Smooth muscle cell (in vitro differentiated cells): ENCODE results near the gene FKBP5. TPM values are rescaled to one million over a fixed set of nuclear protein-coding genes. Genes with fewer than 3 reads are reported as not detected.
"Not testable (repeated sequence)": the region's sequence is repeated elsewhere in the genome, so short reads cannot be mapped to it uniquely, and the experiment has no call there.

ENCODE experiments used
- DNase-seq: peaks from one replicate; lab custom pipeline; 2025; ENCODE audit not compliant: unreplicated experiment; lab: John Stamatoyannopoulos, UW
- H2AFZ ChIP-seq: fragments of 200-600 bp; sonication (generic); 2 replicates; pipeline ENCODE4 v1.6.0; 2016; ENCODE audit warnings: antibody characterized with exemption, low read depth, mild to moderate bottlenecking
- H3F3A ChIP-seq: fragments of 200-600 bp; sonication (generic); 2 replicates; pipeline ENCODE4 v1.6.0; 2017; ENCODE audit warnings: antibody characterized with exemption, low read depth
- H3K27ac ChIP-seq: fragments of 200-600 bp; sonication (generic); 2 replicates; pipeline ENCODE4 v1.5.1; 2016; ENCODE audit warnings: low read depth, mild to moderate bottlenecking
- H3K27me3 ChIP-seq: fragments of 200-600 bp; sonication (generic); 2 replicates; pipeline ENCODE4 v1.6.1; 2016; ENCODE audit warnings: low read depth, mild to moderate bottlenecking
- H3K36me3 ChIP-seq: fragments of 200-600 bp; sonication (generic); 2 replicates; pipeline ENCODE4 v1.5.1; 2016; ENCODE audit warnings: low read depth
- H3K4me1 ChIP-seq: fragments of 200-600 bp; sonication (generic); 2 replicates; pipeline ENCODE4 v1.5.1; 2016; ENCODE audit warnings: low read depth
- H3K4me2 ChIP-seq: fragments of 200-600 bp; sonication (generic); 2 replicates; pipeline ENCODE4 v1.6.0; 2016; ENCODE audit warnings: mild to moderate bottlenecking
- H3K4me3 ChIP-seq: fragments of 200-600 bp; sonication (generic); 2 replicates; pipeline ENCODE4 v1.5.1; 2016; ENCODE audit warnings: mild to moderate bottlenecking
- H3K79me2 ChIP-seq: fragments of 200-600 bp; sonication (generic); 2 replicates; pipeline ENCODE4 v1.6.0; 2016; ENCODE audit warnings: low read depth, mild to moderate bottlenecking
- H3K9ac ChIP-seq: fragments of 200-600 bp; sonication (generic); 2 replicates; pipeline ENCODE4 v1.6.0; 2016; ENCODE audit warnings: low read depth
- H3K9me3 ChIP-seq: fragments of 200-600 bp; sonication (generic); replicated peaks from 2 replicates; pipeline ENCODE4 v1.5.1; 2016; ENCODE audit warnings: low read depth
- H4K20me1 ChIP-seq: fragments of 200-600 bp; sonication (generic); 2 replicates; pipeline ENCODE4 v1.6.0; 2016; ENCODE audit warnings: low read depth
- WGBS: methylation state at CpG from one replicate; pipeline ENCODE4 v1.1.7; 2016; ENCODE audit warnings: low lambda C conversion rate; 5-methylcytosine and 5-hydroxymethylcytosine counted together
- polyA plus RNA-seq: library from polyadenylated mRNA; unstranded; fragments of >200 nt; fragmentation: Nextera tagmentation; extraction: Ambion mirVana; gene quantifications from 2 replicates; pipeline ENCODE4 v1.2.1, GENCODE V29; 2016
- total RNA-seq: library from RNA; depleted of rRNA; stranded (reverse); fragments of >200 nt; gene quantifications from 2 replicates; pipeline ENCODE4 v1.2.3, GENCODE V29; 2014
- TF ChIP-seq, protein P1 (sequence below): fragments of 200-600 bp; sonication (generic); IDR thresholded peaks from 2 replicates; pipeline ENCODE4 v1.5.1; 2017; ENCODE audit warnings: borderline replicate concordance, mild to moderate bottlenecking, antibody characterized with exemption; ENCODE audit not compliant: insufficient read depth, poor library complexity, severe bottlenecking

Gene FKBP5
- total and polyA plus RNA-seq, 2 experiments from 2014 or later: 0.85 to 3.8 TPM

DNA sequence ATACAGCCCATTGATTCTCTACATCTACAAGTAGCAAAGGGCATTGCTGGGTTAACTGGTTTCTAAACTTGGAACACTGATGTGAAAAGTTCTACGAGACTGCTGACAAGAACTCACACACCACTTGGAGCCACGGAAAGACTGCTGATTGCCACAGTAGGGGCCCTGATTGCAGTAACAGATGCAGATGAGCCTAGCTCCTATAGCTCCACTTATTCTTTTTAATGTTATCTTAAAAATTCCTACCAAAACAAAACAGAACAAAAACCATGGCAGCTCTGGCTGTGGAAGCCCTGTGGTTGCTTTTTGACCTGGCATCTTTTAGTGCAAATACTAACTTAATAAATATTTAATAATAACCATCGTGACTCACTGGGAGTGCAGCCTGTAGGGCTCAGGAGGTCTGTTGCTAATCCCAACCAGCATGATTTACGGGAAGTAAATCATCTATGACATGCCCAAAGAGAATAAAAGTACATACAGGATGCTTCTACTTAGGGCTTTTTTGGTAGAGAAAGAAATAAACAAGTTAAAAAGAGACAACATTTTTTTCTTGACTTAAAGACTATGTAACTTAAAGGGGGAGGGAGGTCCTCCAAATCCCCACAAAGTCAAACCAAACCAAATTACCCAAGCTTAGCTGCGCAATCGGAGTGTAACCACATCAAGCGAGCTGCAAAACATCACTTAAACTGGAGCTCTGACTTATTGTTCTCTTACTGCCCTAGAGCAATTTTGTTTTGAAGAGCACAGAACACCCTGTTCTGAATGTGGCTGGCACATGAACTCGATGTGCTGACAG is 87.2 kb downstream of the FKBP5 start:
- Histone ChIP-seq H3K79me2 (no peaks in the 10 kb centered on the region), H3K9ac (no peak overlapping the region), H4K20me1 (no peaks in the 10 kb centered on the region), H3K36me3 (no peaks in the 10 kb centered on the region), H2AFZ (no peak overlapping the region), H3F3A (peaks cover 30% of the 10 kb centered on the region), H3K4me1 (peaks cover 20% of the 10 kb centered on the region), H3K4me3 (peak overlapping the region; percentile 9), H3K27ac (peak overlapping the region; percentile 53), H3K9me3 (no peaks in the 10 kb centered on the region), H3K27me3 (no peaks in the 10 kb centered on the region), H3K4me2 (peak overlapping the region; percentile 74)
- TF ChIP-seq, protein P1, sequence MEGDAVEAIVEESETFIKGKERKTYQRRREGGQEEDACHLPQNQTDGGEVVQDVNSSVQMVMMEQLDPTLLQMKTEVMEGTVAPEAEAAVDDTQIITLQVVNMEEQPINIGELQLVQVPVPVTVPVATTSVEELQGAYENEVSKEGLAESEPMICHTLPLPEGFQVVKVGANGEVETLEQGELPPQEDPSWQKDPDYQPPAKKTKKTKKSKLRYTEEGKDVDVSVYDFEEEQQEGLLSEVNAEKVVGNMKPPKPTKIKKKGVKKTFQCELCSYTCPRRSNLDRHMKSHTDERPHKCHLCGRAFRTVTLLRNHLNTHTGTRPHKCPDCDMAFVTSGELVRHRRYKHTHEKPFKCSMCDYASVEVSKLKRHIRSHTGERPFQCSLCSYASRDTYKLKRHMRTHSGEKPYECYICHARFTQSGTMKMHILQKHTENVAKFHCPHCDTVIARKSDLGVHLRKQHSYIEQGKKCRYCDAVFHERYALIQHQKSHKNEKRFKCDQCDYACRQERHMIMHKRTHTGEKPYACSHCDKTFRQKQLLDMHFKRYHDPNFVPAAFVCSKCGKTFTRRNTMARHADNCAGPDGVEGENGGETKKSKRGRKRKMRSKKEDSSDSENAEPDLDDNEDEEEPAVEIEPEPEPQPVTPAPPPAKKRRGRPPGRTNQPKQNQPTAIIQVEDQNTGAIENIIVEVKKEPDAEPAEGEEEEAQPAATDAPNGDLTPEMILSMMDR: no peak
- WGBS: 4% methylated on average over 8 of the region's 8 CpGs
- no peak for DNase-seq

DNA sequence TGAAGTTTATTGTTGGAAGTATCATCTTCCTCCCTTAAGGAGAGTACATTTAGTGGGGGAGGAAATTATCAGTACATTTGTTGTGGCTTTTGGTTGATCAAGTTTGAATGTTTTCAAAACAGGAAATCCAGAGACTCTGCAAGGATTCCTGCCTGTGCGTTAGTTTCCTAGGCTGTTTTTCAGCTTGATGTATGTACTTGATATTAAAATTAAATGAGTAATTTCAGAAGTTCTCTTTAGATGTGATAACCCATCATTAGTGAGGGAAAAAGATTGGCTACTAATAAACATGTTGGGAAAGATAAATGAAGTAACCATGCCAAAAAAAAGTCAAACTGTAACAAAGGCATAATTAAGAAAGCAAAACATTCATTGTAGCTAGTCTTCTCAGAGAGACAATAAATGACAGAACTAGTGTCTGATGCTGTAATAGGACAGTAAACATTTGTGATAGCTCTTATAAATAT is 88.0 kb downstream of the FKBP5 start:
- no peaks in the 10 kb centered on the region for H4K20me1 ChIP-seq
- no peaks in the 10 kb centered on the region for H3K9me3 ChIP-seq
- H3K4me3 ChIP-seq: no peak overlapping the region
- H3K4me2 ChIP-seq: peak overlapping the region; percentile 74
- no peak overlapping the region for H2AFZ ChIP-seq
- no peaks in the 10 kb centered on the region for H3K27me3 ChIP-seq
- DNase-seq: no peak
- H3K9ac ChIP-seq: no peak overlapping the region
- H3K36me3 ChIP-seq: no peaks in the 10 kb centered on the region
- H3K79me2 ChIP-seq: no peaks in the 10 kb centered on the region
- WGBS: 23% methylated on average over 1 of the region's 1 CpG
- TF ChIP-seq, protein P1: no peak
- H3K4me1 ChIP-seq: peaks cover 20% of the 10 kb centered on the region
- H3K27ac ChIP-seq: peak overlapping the region; percentile 53
- H3F3A ChIP-seq: peaks cover 27% of the 10 kb centered on the region

DNA sequence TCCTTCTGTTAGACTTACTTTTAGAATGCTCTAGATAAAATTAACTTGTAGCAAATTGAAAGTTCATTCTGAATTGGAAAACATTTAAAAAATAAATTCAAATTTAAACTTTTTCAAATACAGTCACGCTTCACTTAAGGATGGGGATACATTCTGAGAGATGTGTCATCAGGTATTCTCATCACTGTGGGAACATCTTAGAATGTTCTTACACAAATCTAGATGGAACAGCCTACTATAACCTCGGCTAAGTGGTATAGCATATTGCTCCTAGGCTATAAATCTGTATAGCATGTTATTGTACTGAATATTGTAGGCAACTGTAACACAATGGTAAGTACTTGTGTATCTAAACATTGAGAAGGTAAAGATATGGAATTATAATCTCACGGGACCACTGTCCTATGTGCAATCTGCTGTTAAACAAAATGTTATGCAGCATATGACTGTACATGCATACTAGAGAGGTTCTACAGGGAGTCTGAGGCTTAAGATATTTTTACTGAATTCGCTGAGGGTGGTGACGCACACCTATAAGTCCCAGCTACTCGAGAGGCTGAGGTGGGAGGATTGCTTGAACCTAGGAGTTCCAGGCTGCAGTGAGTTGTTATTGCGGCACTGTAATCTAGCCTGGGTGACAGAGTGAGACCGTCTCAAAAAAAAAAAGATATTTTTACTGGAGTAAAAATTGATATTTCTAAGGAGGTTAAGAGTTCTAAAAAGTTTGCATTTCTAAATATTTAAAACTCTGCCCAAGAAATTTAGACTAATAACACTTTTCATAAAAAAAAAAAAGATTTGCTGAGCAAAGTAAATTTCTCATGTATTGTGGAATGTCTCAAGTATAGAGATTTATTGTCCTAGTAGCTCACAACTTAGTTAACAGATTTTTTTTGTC is 88.7 kb downstream of the FKBP5 start:
- no peak overlapping the region for H3K9ac ChIP-seq
- no peaks in the 10 kb centered on the region for H3K36me3 ChIP-seq
- TF ChIP-seq, protein P1: no peak
- H4K20me1 ChIP-seq: no peaks in the 10 kb centered on the region
- no peaks in the 10 kb centered on the region for H3K79me2 ChIP-seq
- peaks cover 24% of the 10 kb centered on the region for H3F3A ChIP-seq
- H3K27ac ChIP-seq: peak overlapping the region; percentile 53
- no peak overlapping the region for H3K4me3 ChIP-seq
- no peak for DNase-seq
- H3K4me2 ChIP-seq: no peak overlapping the region
- H3K27me3 ChIP-seq: no peaks in the 10 kb centered on the region
- peaks cover 20% of the 10 kb centered on the region for H3K4me1 ChIP-seq
- H3K9me3 ChIP-seq: no peaks in the 10 kb centered on the region
- H2AFZ ChIP-seq: no peak overlapping the region
- WGBS: 89% methylated on average over 8 of the region's 8 CpGs

DNA sequence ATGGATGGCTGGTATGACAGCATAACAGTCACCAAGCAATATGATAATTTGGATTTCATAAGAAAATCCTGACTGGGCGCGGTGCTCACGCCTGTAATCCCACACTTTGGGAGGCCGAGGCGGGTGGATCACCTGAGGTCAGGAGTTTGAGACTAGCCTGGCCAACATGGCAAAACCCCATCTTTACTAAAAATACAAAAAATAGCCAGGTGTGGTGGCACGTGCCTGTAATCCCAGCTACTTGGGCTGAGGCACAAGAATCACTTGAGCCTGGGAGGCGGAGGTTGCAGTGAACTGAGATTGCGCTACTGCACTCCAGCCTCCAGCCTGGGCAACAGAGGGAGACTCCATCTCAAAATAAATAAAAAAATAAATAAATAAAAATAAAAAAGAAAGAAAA is 90.1 kb downstream of the FKBP5 start:
- H4K20me1 ChIP-seq, H3K79me2 ChIP-seq, H3K27me3 ChIP-seq, H3K4me3 ChIP-seq, H3K4me2 ChIP-seq, H3K27ac ChIP-seq, H3K9me3 ChIP-seq, H3K9ac ChIP-seq, DNase-seq, H2AFZ ChIP-seq, H3K36me3 ChIP-seq: not testable (repeated sequence)
- peaks cover 20% of the 10 kb centered on the region for H3K4me1 ChIP-seq
- 97% methylated on average over 8 of the region's 8 CpGs for WGBS
- peaks cover 24% of the 10 kb centered on the region for H3F3A ChIP-seq
